HCT116 (cell line): Measurements from ENCODE around the gene MTFP1. TPM values are rescaled to one million over a fixed set of nuclear protein-coding genes. Genes with fewer than 3 reads are reported as not detected.

Experiments
- ATAC-seq: fragments of 200-7000 bp; cut with Tn5 transposase; 2 replicates; pipeline ENCODE4 v1.9.1; 2020; ENCODE audit warnings: mild to moderate bottlenecking, moderate library complexity
- BruUV-seq: library from RNA; stranded (reverse); fragments of 400-500 nt; replicated peaks from 2 replicates; lab custom pipeline; 2021; lab: Mats Ljungman, UMichigan
- CTCF ChIA-PET: fragments of 300-600 bp; sonication (Branson Sonifier 250); formaldehyde crosslinking; loops from one replicate; lab custom pipeline; 2021; ENCODE audit warnings: antibody characterized with exemption; lab: Charles Lee
- POLR2A ChIA-PET: fragments of 300-600, 350-600 bp; sonication (Branson Sonifier 250); formaldehyde crosslinking; loops from one replicate; lab custom pipeline; 2021; ENCODE audit warnings: antibody characterized with exemption; lab: Charles Lee
- RAD21 ChIA-PET, 2 experiments: fragments of 300-600 bp; sonication (Branson Sonifier 250); formaldehyde crosslinking; loops; one replicate each; lab custom pipeline; 2023; ENCODE audit warnings: low total read pairs in 2 of 2; ENCODE audit not compliant: uncharacterized antibody in 2 of 2, unreplicated experiment in 2 of 2, low non-redundant PET in 1 of 2; lab: Charles Lee
- DNase-seq: peaks from one replicate; pipeline ENCODE4 v3.0.0-alpha.2; 2010; ENCODE audit warnings: low read depth, low spot score
- H2AFZ ChIP-seq: fragments of 200-600 bp; shearing (Covaris generic), sonication (generic); 2 replicates; pipeline ENCODE4 v1.6.1; 2017; ENCODE audit warnings: low read depth, mixed run types, mixed read lengths, antibody characterized with exemption, low read length; ENCODE audit not compliant: poor library complexity, severe bottlenecking
- H3K27ac ChIP-seq: 2 replicates; pipeline ENCODE4 v1.5.1; 2012; ENCODE audit warnings: low read depth, low read length
- H3K27me3 ChIP-seq: fragments of 200-600 bp; sonication (generic); 2 replicates; pipeline ENCODE4 v1.6.1; 2016; ENCODE audit warnings: mixed run types, low read length, mixed read lengths; ENCODE audit not compliant: insufficient read depth
- H3K36me3 ChIP-seq, 2 experiments: fragments of 200-500 bp in 1 of 2; fragments of 200-600 bp in 1 of 2; sonication (Bioruptor generic) in 1 of 2; sonication (generic) in 1 of 2; 2 replicates each; pipeline versions ENCODE4 v1.5.1 to v1.6.1; 2014 to 2016; ENCODE audit warnings: low read length in 2 of 2, inconsistent platforms in 1 of 2, mixed read lengths in 1 of 2, mixed run types in 1 of 2; ENCODE audit not compliant: insufficient read depth in 2 of 2, control insufficient read depth in 1 of 2
- H3K4me1 ChIP-seq, 2 experiments: fragments of 200-600 bp in 1 of 2; sonication (generic) in 1 of 2; 2 replicates each; pipeline versions ENCODE4 v1.5.1 to v1.6.1; 2012 to 2017; ENCODE audit warnings: low read length in 2 of 2, inconsistent platforms in 1 of 2, mild to moderate bottlenecking in 1 of 2, mixed read lengths in 1 of 2, mixed run types in 1 of 2, moderate library complexity in 1 of 2; ENCODE audit not compliant: insufficient read depth in 2 of 2, control insufficient read depth in 1 of 2
- H3K4me2 ChIP-seq: fragments of 200-600 bp; sonication (generic); 2 replicates; pipeline ENCODE4 v1.6.1; 2017; ENCODE audit warnings: mixed run types, low read length, mixed read lengths
- H3K4me3 ChIP-seq, 2 experiments: fragments of 200-600 bp in 1 of 2; sonication (generic) in 1 of 2; replicated peaks in 1 of 2; 2 replicates each; pipeline ENCODE4 v1.5.1; 2011 to 2016; ENCODE audit warnings: low read length in 2 of 2, control low read depth in 1 of 2, low read depth in 1 of 2, mild to moderate bottlenecking in 1 of 2, mixed read lengths in 1 of 2, mixed run types in 1 of 2
- H3K79me2 ChIP-seq: fragments of 200-600 bp; sonication (generic); 2 replicates; pipeline ENCODE4 v1.6.1; 2017; ENCODE audit warnings: mild to moderate bottlenecking, mixed run types, low read length, moderate library complexity, mixed read lengths; ENCODE audit not compliant: insufficient read depth
- H3K9ac ChIP-seq: fragments of 200-600 bp; sonication (generic); 2 replicates; pipeline ENCODE4 v1.6.1; 2016; ENCODE audit warnings: low read length, mixed read lengths
- H3K9me2 ChIP-seq: fragments of 200-600 bp; sonication (generic), shearing (Covaris generic); 2 replicates; pipeline ENCODE4 v1.6.1; 2017; ENCODE audit warnings: mixed run types, mild to moderate bottlenecking, moderate library complexity; ENCODE audit not compliant: insufficient read depth
- H3K9me3 ChIP-seq, 2 experiments: fragments of 200-500 bp in 1 of 2; fragments of 200-600 bp in 1 of 2; sonication (Bioruptor generic) in 1 of 2; sonication (generic) in 1 of 2; 2 replicates each; pipeline ENCODE4 v1.6.1; 2014 to 2017; ENCODE audit warnings: low read length in 2 of 2, mixed read lengths in 2 of 2, inconsistent platforms in 1 of 2, low read depth in 1 of 2, mild to moderate bottlenecking in 1 of 2, mixed run types in 1 of 2, moderate library complexity in 1 of 2; ENCODE audit not compliant: control insufficient read depth in 1 of 2, insufficient read depth in 1 of 2
- H4K20me1 ChIP-seq: fragments of 200-600 bp; sonication (generic), shearing (Covaris generic); 2 replicates; pipeline ENCODE4 v1.6.1; 2017; ENCODE audit warnings: mixed run types, mild to moderate bottlenecking, moderate library complexity; ENCODE audit not compliant: insufficient read depth
- EGR1 ChIP-seq: IDR thresholded peaks from 2 replicates; pipeline ENCODE4 v1.6.1; 2012; ENCODE audit warnings: low read depth
- ELF1 ChIP-seq: IDR thresholded peaks from 2 replicates; pipeline ENCODE4 v1.6.1; 2012; ENCODE audit warnings: low read depth, borderline replicate concordance
- EZH2 ChIP-seq: fragments of 200-600 bp; sonication (generic); IDR thresholded peaks from 2 replicates; pipeline ENCODE4 v1.6.1; 2017; ENCODE audit warnings: antibody characterized with exemption, mixed run types
- EZH2phosphoT487 ChIP-seq: fragments of 200-600 bp; IDR thresholded peaks from 2 replicates; pipeline ENCODE4 v1.6.1; 2018; ENCODE audit warnings: antibody characterized with exemption, borderline replicate concordance
- FOSL1 ChIP-seq: IDR thresholded peaks from 2 replicates; pipeline ENCODE4 v1.6.1; 2012; ENCODE audit warnings: low read depth
- JUND ChIP-seq: IDR thresholded peaks from 2 replicates; pipeline ENCODE4 v1.6.1; 2012
- POLR2A ChIP-seq: IDR thresholded peaks from 2 replicates; pipeline ENCODE4 v1.7.0; 2011; ENCODE audit warnings: borderline replicate concordance; ENCODE audit not compliant: insufficient read depth, insufficient read length; ENCODE audit errors: extremely low read depth
- POLR2AphosphoS5 ChIP-seq: IDR thresholded peaks from 2 replicates; pipeline ENCODE4 v1.6.1; 2011; ENCODE audit warnings: mild to moderate bottlenecking, low read depth, low read length, moderate library complexity
- RAD21 ChIP-seq: IDR thresholded peaks from 2 replicates; pipeline ENCODE4 v1.6.1; 2012; ENCODE audit warnings: low read depth, mild to moderate bottlenecking
- SIN3A ChIP-seq: IDR thresholded peaks from 2 replicates; pipeline ENCODE4 v1.6.1; 2012; ENCODE audit warnings: low read depth
- SP1 ChIP-seq: IDR thresholded peaks from 2 replicates; pipeline ENCODE4 v1.6.1; 2012; ENCODE audit warnings: low read depth
- SRF ChIP-seq: IDR thresholded peaks from 2 replicates; pipeline ENCODE4 v1.6.1; 2012; ENCODE audit warnings: low read depth
- TCF7L2 ChIP-seq: IDR thresholded peaks from 2 replicates; pipeline ENCODE4 v1.7.0; 2011; ENCODE audit warnings: borderline replicate concordance, inconsistent platforms; ENCODE audit not compliant: insufficient read depth, insufficient read length; ENCODE audit errors: extremely low read depth
- YY1 ChIP-seq: IDR thresholded peaks from 2 replicates; pipeline ENCODE4 v1.6.1; 2011; ENCODE audit warnings: low read length, low read depth, moderate library complexity, mild to moderate bottlenecking; ENCODE audit not compliant: insufficient replicate concordance; ENCODE audit errors: extremely low read depth
- ZFX ChIP-seq: fragments of 450-650 bp; IDR thresholded peaks from 2 replicates; pipeline ENCODE4 v1.6.1; 2017
- ZNF274 ChIP-seq: fragments of 200-500 bp; sonication (Bioruptor generic); IDR thresholded peaks from 2 replicates; pipeline ENCODE4 v1.6.1; 2014; ENCODE audit warnings: mild to moderate bottlenecking, low read depth, low read length, inconsistent platforms
- intact Hi-C: fragments of 100-400 bp; cut with micrococcal nuclease; formaldehyde crosslinking; loops from 2 replicates; pipeline ENCODE4 v1.10.0; 2022
- total RNA-seq: library from RNA; stranded (reverse); gene quantifications from one replicate; pipeline ENCODE4 v1.2.1, GENCODE V29; 2021; ENCODE audit not compliant: unreplicated experiment
- TF ChIP-seq, protein P1 (sequence below), 3 experiments: fragments of 200-600 bp in 1 of 3; sonication (generic) in 1 of 3; IDR thresholded peaks in 2 of 3; conservative IDR thresholded peaks in 1 of 3; 2 replicates each; pipeline ENCODE4 v1.5.1; 2012 to 2017; ENCODE audit warnings: low read depth in 2 of 3, low read length in 2 of 3, antibody characterized with exemption in 1 of 3, borderline replicate concordance in 1 of 3, control low read depth in 1 of 3, mild to moderate bottlenecking in 1 of 3, mixed read lengths in 1 of 3, mixed run types in 1 of 3, moderate library complexity in 1 of 3; ENCODE audit not compliant: insufficient read depth in 1 of 3
- TF ChIP-seq, protein P2 (sequence below): IDR thresholded peaks from 2 replicates; pipeline ENCODE4 v1.6.1; 2012
- TF ChIP-seq, protein P3 (sequence below): IDR thresholded peaks from 2 replicates; pipeline ENCODE4 v1.6.1; 2011; ENCODE audit warnings: mild to moderate bottlenecking, low read length, moderate library complexity; ENCODE audit not compliant: insufficient replicate concordance; ENCODE audit errors: extremely low read depth

Gene MTFP1
- total RNA-seq, 1 experiment from 2014 or later, result 36.1 TPM

DNA sequence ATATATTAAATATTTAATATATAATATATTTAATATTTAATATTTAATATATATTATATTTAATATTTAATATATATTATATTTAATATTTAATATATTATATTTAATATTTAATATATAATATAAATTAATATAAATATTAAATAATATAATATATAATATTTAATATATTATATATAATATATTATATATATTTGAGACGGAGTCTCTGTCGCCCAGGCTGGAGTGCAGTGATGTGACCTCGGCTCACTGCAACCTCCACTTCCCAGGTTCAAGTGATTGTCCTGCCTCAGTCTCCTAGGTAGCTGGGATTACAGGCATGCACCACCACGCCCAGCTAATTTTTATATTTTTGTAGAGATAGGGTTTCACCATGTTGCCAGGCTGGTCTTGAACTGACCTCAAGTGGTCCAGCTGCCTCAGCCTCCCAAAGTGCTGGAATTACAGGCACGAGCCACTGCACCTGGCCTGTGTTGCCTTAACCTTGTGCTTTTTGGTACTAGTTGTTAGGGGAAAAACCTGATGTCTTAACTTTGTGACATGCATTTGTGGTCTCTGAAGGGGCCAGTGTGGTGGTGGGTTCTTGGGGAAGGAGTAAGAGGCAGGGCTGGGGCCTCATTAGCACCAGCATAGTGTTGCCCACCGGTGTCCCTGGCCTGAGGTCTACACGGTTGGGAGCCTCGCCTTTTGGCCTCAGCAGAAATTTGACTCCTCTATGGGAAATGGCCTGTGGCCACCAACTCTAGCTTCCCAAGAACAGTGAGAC is 29.7 kb downstream of the MTFP1 start:
- H3K79me2 ChIP-seq, result no peaks in the 10 kb centered on the region
- no peaks in the 10 kb centered on the region for H3K9me2 ChIP-seq
- no peaks in the 10 kb centered on the region for H3K36me3 ChIP-seq
- H3K4me2 ChIP-seq, result no peak overlapping the region
- TF ChIP-seq TCF7L2 (no peak), RAD21 (no peak), SIN3A (no peak), JUND (no peak), POLR2A (no peak), EZH2 (no peak), FOSL1 (no peak), SRF (no peak), EGR1 (no peak), ZFX (no peak), YY1 (no peak), ELF1 (no peak), SP1 (no peak), ZNF274 (no peak), POLR2AphosphoS5 (no peak), EZH2phosphoT487 (no peak)
- TF ChIP-seq, protein P1, sequence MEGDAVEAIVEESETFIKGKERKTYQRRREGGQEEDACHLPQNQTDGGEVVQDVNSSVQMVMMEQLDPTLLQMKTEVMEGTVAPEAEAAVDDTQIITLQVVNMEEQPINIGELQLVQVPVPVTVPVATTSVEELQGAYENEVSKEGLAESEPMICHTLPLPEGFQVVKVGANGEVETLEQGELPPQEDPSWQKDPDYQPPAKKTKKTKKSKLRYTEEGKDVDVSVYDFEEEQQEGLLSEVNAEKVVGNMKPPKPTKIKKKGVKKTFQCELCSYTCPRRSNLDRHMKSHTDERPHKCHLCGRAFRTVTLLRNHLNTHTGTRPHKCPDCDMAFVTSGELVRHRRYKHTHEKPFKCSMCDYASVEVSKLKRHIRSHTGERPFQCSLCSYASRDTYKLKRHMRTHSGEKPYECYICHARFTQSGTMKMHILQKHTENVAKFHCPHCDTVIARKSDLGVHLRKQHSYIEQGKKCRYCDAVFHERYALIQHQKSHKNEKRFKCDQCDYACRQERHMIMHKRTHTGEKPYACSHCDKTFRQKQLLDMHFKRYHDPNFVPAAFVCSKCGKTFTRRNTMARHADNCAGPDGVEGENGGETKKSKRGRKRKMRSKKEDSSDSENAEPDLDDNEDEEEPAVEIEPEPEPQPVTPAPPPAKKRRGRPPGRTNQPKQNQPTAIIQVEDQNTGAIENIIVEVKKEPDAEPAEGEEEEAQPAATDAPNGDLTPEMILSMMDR (IDR thresholded peaks at IDR 0.05 in 2 of 3, conservative IDR thresholded peaks at IDR 0.05 in 1 of 3; ENCODE audit: borderline replicate concordance in 1 of 3, insufficient read depth in 1 of 3, low read depth in 2 of 3, low read length in 2 of 3), result no peak
- TF ChIP-seq, protein P2, sequence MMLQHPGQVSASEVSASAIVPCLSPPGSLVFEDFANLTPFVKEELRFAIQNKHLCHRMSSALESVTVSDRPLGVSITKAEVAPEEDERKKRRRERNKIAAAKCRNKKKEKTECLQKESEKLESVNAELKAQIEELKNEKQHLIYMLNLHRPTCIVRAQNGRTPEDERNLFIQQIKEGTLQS, result no peak
- TF ChIP-seq, protein P3, sequence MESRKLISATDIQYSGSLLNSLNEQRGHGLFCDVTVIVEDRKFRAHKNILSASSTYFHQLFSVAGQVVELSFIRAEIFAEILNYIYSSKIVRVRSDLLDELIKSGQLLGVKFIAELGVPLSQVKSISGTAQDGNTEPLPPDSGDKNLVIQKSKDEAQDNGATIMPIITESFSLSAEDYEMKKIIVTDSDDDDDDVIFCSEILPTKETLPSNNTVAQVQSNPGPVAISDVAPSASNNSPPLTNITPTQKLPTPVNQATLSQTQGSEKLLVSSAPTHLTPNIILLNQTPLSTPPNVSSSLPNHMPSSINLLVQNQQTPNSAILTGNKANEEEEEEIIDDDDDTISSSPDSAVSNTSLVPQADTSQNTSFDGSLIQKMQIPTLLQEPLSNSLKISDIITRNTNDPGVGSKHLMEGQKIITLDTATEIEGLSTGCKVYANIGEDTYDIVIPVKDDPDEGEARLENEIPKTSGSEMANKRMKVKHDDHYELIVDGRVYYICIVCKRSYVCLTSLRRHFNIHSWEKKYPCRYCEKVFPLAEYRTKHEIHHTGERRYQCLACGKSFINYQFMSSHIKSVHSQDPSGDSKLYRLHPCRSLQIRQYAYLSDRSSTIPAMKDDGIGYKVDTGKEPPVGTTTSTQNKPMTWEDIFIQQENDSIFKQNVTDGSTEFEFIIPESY, result no peak
- DNase-seq (no peak), ATAC-seq (no peak)
- intact Hi-C loops, result no loop called here
- H3K4me1 ChIP-seq, result no peaks in the 10 kb centered on the region
- no peaks in the 10 kb centered on the region for H3K9me3 ChIP-seq
- no TSS peak for BruUV-seq
- no peak overlapping the region for H3K9ac ChIP-seq
- no peak overlapping the region for H3K4me3 ChIP-seq
- H2AFZ ChIP-seq, result no peak overlapping the region
- H3K27ac ChIP-seq, result no peak overlapping the region
- no peaks in the 10 kb centered on the region for H3K27me3 ChIP-seq
- RAD21 ChIA-PET, result no interaction called here
- no peaks in the 10 kb centered on the region for H4K20me1 ChIP-seq
- CTCF ChIA-PET, result no interaction called here
- POLR2A ChIA-PET, result interaction anchor here (0.6 kb wide), 1 partner anchor 202 kb away, joined by 3 read pairs; no protein-coding TSS in a partner anchor
